DND-41 (cell line): ENCODE results near the gene TMPRSS3.

Experiments
- ATAC-seq: fragments of 200-7000 bp; cut with Tn5 transposase; 3 replicates; pipeline ENCODE4 v1.9.1; 2021; ENCODE audit warnings: low read depth; ENCODE audit not compliant: insufficient read depth
- DNase-seq: peaks from one replicate; pipeline ENCODE4 v3.0.0-alpha.2; 2020
- H2AFZ ChIP-seq: 2 replicates; pipeline ENCODE4 v1.6.0; 2012; ENCODE audit warnings: low read depth, low read length
- H3K27ac ChIP-seq: 2 replicates; pipeline ENCODE4 v1.5.1; 2012; ENCODE audit warnings: low read length, inconsistent platforms
- H3K27me3 ChIP-seq: fragments of 200-600 bp; sonication (generic); 2 replicates; pipeline ENCODE4 v1.6.0; 2012; ENCODE audit warnings: low read length, mild to moderate bottlenecking, inconsistent platforms; ENCODE audit not compliant: insufficient read depth, poor library complexity
- H3K36me3 ChIP-seq: 2 replicates; pipeline ENCODE4 v1.5.1; 2012; ENCODE audit warnings: low read length, inconsistent platforms; ENCODE audit not compliant: insufficient read depth
- H3K4me1 ChIP-seq: 2 replicates; pipeline ENCODE4 v1.5.1; 2012; ENCODE audit warnings: mild to moderate bottlenecking, low read length; ENCODE audit not compliant: insufficient read depth
- H3K4me2 ChIP-seq: 2 replicates; pipeline ENCODE4 v1.6.0; 2012; ENCODE audit warnings: mild to moderate bottlenecking, moderate library complexity, low read length, inconsistent platforms; ENCODE audit not compliant: insufficient read depth
- H3K4me3 ChIP-seq, 2 experiments: fragments of 200-600 bp in 1 of 2; shearing (Covaris generic) in 1 of 2; 2 replicates each; pipeline ENCODE4 v1.5.1; 2012 to 2016; ENCODE audit warnings: inconsistent platforms in 2 of 2, low read length in 2 of 2, mild to moderate bottlenecking in 2 of 2, low read depth in 1 of 2, moderate library complexity in 1 of 2
- H3K79me2 ChIP-seq: 2 replicates; pipeline ENCODE4 v1.6.0; 2012; ENCODE audit warnings: low read length, inconsistent platforms; ENCODE audit not compliant: insufficient read depth
- H3K9ac ChIP-seq: 2 replicates; pipeline ENCODE4 v1.6.0; 2012; ENCODE audit warnings: low read depth, mild to moderate bottlenecking, inconsistent platforms, low read length, moderate library complexity
- H3K9me3 ChIP-seq: 2 replicates; pipeline ENCODE4 v1.5.1; 2012; ENCODE audit warnings: low read length, moderate library complexity, mild to moderate bottlenecking, inconsistent platforms; ENCODE audit not compliant: insufficient read depth, severe bottlenecking
- H4K20me1 ChIP-seq: 2 replicates; pipeline ENCODE4 v1.6.0; 2012; ENCODE audit warnings: low read length; ENCODE audit not compliant: insufficient read depth
- CTCF ChIP-seq: IDR thresholded peaks from 2 replicates; pipeline ENCODE4 v1.5.1; 2012; ENCODE audit warnings: borderline replicate concordance, low read length, moderate library complexity, mild to moderate bottlenecking; ENCODE audit not compliant: poor library complexity, severe bottlenecking; ENCODE audit errors: extremely low read depth
- EZH2 ChIP-seq: IDR thresholded peaks from 3 replicates; pipeline ENCODE4 v1.6.1; 2012; ENCODE audit warnings: borderline replicate concordance, low read depth, mild to moderate bottlenecking, moderate library complexity, low read length, inconsistent platforms; ENCODE audit not compliant: severe bottlenecking

Gene TMPRSS3

GRCh38 chr21:42379426-42380215 is 16.2 kb downstream of the TMPRSS3 start:
- Histone ChIP-seq H3K36me3 (peaks cover 8% of the 10 kb centered on the region), H4K20me1 (no peaks in the 10 kb centered on the region), H3K4me1 (peaks cover 5% of the 10 kb centered on the region), H3K4me3 (no peak overlapping the region), H3K9ac (no peak overlapping the region), H3K79me2 (no peaks in the 10 kb centered on the region), H3K27me3 (no peaks in the 10 kb centered on the region), H3K4me2 (no peak overlapping the region), H3K9me3 (peaks cover 13% of the 10 kb centered on the region), H2AFZ (no peak overlapping the region), H3K27ac (no peak overlapping the region)
- ATAC-seq (no peak), DNase-seq (no peak)
- TF ChIP-seq CTCF (no peak), EZH2 (no peak)

GRCh38 chr21:42378418-42378817 is 17.4 kb downstream of the TMPRSS3 start:
- Histone ChIP-seq H3K27me3 (no peaks in the 10 kb centered on the region), H3K4me2 (no peak overlapping the region), H3K79me2 (no peaks in the 10 kb centered on the region), H2AFZ (no peak overlapping the region), H3K27ac (no peak overlapping the region), H3K4me3 (no peak overlapping the region), H4K20me1 (no peaks in the 10 kb centered on the region), H3K9ac (no peak overlapping the region), H3K4me1 (no peaks in the 10 kb centered on the region), H3K9me3 (peaks cover 13% of the 10 kb centered on the region), H3K36me3 (peaks cover 8% of the 10 kb centered on the region)
- DNase-seq (no peak), ATAC-seq (no peak)
- no peak for TF ChIP-seq CTCF
- no peak for TF ChIP-seq EZH2

- Histone ChIP-seq H3K9me3 (peaks cover 12% of the 10 kb centered on the region), H3K79me2 (no peaks in the 10 kb centered on the region), H3K4me3 (no peak overlapping the region), H3K4me2 (no peak overlapping the region), H3K36me3 (peaks cover 8% of the 10 kb centered on the region), H3K27ac (no peak overlapping the region), H4K20me1 (no peaks in the 10 kb centered on the region), H3K27me3 (no peaks in the 10 kb centered on the region), H3K9ac (no peak overlapping the region), H2AFZ (no peak overlapping the region), H3K4me1 (no peaks in the 10 kb centered on the region)
- DNase-seq: no peak
- TF ChIP-seq CTCF (no peak), EZH2 (no peak)
- ATAC-seq: no peak
These were observed 17.9 kb downstream of the TMPRSS3 start for GRCh38 chr21:42377951-42378340.
